Prostate gland (tissue), 2 donors: Measurements from ENCODE around the gene NSUN6. TPM values are rescaled to one million over a fixed set of nuclear protein-coding genes. Genes with fewer than 3 reads are reported as not detected.
"Not testable (repeated sequence)": the region's sequence is repeated elsewhere in the genome, so short reads cannot be mapped to it uniquely, and the experiment has no call there.

Source experiments
- DNase-seq: peaks from one replicate; pipeline ENCODE4 v3.0.0-alpha.2; 2019; ENCODE audit warnings: low spot score
- H3K27ac ChIP-seq, 2 donors: fragments of 200-600 bp; sonication (generic); 2 replicates each; pipeline ENCODE4 v1.5.1; 2017 to 2019
- H3K27me3 ChIP-seq: fragments of 200-600 bp; sonication (generic); replicated peaks from 2 replicates; pipeline ENCODE4 v1.5.1; 2019; ENCODE audit not compliant: insufficient read depth
- H3K36me3 ChIP-seq, 2 donors: fragments of 200-600 bp; sonication (generic); 1 replicate in 1 of 2; 2 replicates in 1 of 2; pipeline versions ENCODE4 v1.5.1 to v1.8.1; 2017 to 2019
- H3K4me1 ChIP-seq: fragments of 200-600 bp; sonication (generic); replicated peaks from 2 replicates; pipeline ENCODE4 v1.5.1; 2019
- H3K4me3 ChIP-seq, 2 donors: fragments of 200-600 bp; sonication (generic); 2 replicates each; pipeline ENCODE4 v1.5.1; 2017 to 2019
- H3K9me3 ChIP-seq: fragments of 200-600 bp; sonication (generic); 2 replicates; pipeline ENCODE4 v1.5.1; 2017
- CTCF ChIP-seq, 4 experiments: fragments of 200-600 bp in 2 of 4; fragments of 450-650 bp in 2 of 4; sonication (generic) in 2 of 4; IDR thresholded peaks; 1 replicate in 3 of 4; 2 replicates in 1 of 4; pipeline ENCODE4 v1.5.1; 2016 to 2019; ENCODE audit warnings: antibody characterized with exemption in 4 of 4, mild to moderate bottlenecking in 2 of 4, moderate library complexity in 2 of 4
- POLR2A ChIP-seq: fragments of 450-650 bp; IDR thresholded peaks from one replicate; pipeline ENCODE4 v1.6.1; 2016; ENCODE audit warnings: antibody characterized with exemption, mild to moderate bottlenecking
- POLR2AphosphoS5 ChIP-seq: sonication (generic); formaldehyde crosslinking; IDR thresholded peaks from one replicate; pipeline ENCODE4 v1.6.1; 2017; ENCODE audit warnings: antibody characterized with exemption
- WGBS: methylation state at CpG from one replicate; pipeline ENCODE4 v1.1.5; 2018; 5-methylcytosine and 5-hydroxymethylcytosine counted together
- intact Hi-C: fragments of 100-400 bp; cut with DNase I; formaldehyde crosslinking; loops from one replicate; pipeline ENCODE4 v1.14.2; 2022
- total RNA-seq, 2 donors: library from RNA; depleted of rRNA; stranded (reverse); fragments of >200 nt; gene quantifications; one replicate each; pipeline ENCODE4 v1.1.0, GENCODE V29; 2016

NSUN6 gene
- total RNA-seq, 2 donors from 2014 or later = 11.7 to 17.1 TPM

GRCh38 chr10:18599392-18599791, 52.0 kb downstream of the NSUN6 start:
- Histone ChIP-seq H3K27ac (no peak overlapping the region), H3K36me3 (no peaks in the 10 kb centered on the region), H3K27me3 (no peaks in the 10 kb centered on the region), H3K4me1 (no peaks in the 10 kb centered on the region), H3K4me3 (no peak overlapping the region), H3K9me3 (no peaks in the 10 kb centered on the region)
- WGBS = 98% methylated on average over 3 of the region's 3 CpGs
- DNase-seq = no peak
- TF ChIP-seq CTCF (IDR thresholded peaks at IDR 0.05) (no peak), POLR2AphosphoS5 (no peak), POLR2A (no peak)
- intact Hi-C loops = no loop called here

- 93% methylated on average over 6 of the region's 6 CpGs for WGBS
- Histone ChIP-seq H3K27me3 (no peaks in the 10 kb centered on the region), H3K4me1 (no peaks in the 10 kb centered on the region), H3K36me3 (no peaks in the 10 kb centered on the region), H3K27ac (no peak overlapping the region), H3K4me3 (no peak overlapping the region), H3K9me3 (no peaks in the 10 kb centered on the region)
- TF ChIP-seq CTCF (IDR thresholded peaks at IDR 0.05) (no peak), POLR2AphosphoS5 (no peak)
- intact Hi-C loops = no loop called here
- no peak for DNase-seq
These were observed 56.7 kb downstream of the NSUN6 start for GRCh38 chr10:18594574-18595156.

- H3K27ac ChIP-seq, H3K4me3 ChIP-seq, H3K36me3 ChIP-seq, H3K4me1 ChIP-seq, DNase-seq, intact Hi-C loops, H3K9me3 ChIP-seq, H3K27me3 ChIP-seq: not testable (repeated sequence)
- 100% methylated on average over 1 of the region's 1 CpG for WGBS
These were observed 60.2 kb downstream of the NSUN6 start for GRCh38 chr10:18591141-18591540.

- intact Hi-C loops, DNase-seq: not testable (repeated sequence)
- 97% methylated on average over 10 of the region's 10 CpGs for WGBS
These were observed 64.8 kb downstream of the NSUN6 start for GRCh38 chr10:18586637-18587036.

GRCh38 chr10:18583575-18584270, 67.7 kb downstream of the NSUN6 start:
- Histone ChIP-seq H3K36me3 (no peaks in the 10 kb centered on the region), H3K4me1 (no peaks in the 10 kb centered on the region), H3K4me3 (no peak overlapping the region), H3K9me3 (no peaks in the 10 kb centered on the region), H3K27ac (no peak overlapping the region), H3K27me3 (no peaks in the 10 kb centered on the region)
- WGBS = 91% methylated on average over 5 of the region's 5 CpGs
- DNase-seq = no peak
- intact Hi-C loops = no loop called here
- TF ChIP-seq CTCF (IDR thresholded peaks at IDR 0.05) (peak in 2 of 4 experiments; percentile 12 to 14), POLR2AphosphoS5 (no peak)

More at GRCh38 chr10:18586637-18587036, 64.8 kb downstream of the NSUN6 start:
- H3K36me3 ChIP-seq, H3K4me3 ChIP-seq, H3K4me1 ChIP-seq, H3K9me3 ChIP-seq, H3K27me3 ChIP-seq, H3K27ac ChIP-seq: not testable (repeated sequence)

GRCh38 chr10:18582803-18583202, 68.6 kb downstream of the NSUN6 start:
- no peaks in the 10 kb centered on the region for H3K36me3 ChIP-seq
- WGBS = 82% methylated on average over 3 of the region's 3 CpGs
- H3K4me3 ChIP-seq = no peak overlapping the region
- intact Hi-C loops = no loop called here
- H3K27ac ChIP-seq = no peak overlapping the region
- DNase-seq = no peak
- no peaks in the 10 kb centered on the region for H3K27me3 ChIP-seq
- H3K9me3 ChIP-seq = no peaks in the 10 kb centered on the region
- no peaks in the 10 kb centered on the region for H3K4me1 ChIP-seq
- TF ChIP-seq POLR2AphosphoS5 = no peak
- TF ChIP-seq CTCF (IDR thresholded peaks at IDR 0.05) = no peak
- TF ChIP-seq POLR2A = no peak
